Skeletal muscle satellite cell (primary cell): Measurements from ENCODE around the gene PRF1.
"Not testable (repeated sequence)": the region's sequence is repeated elsewhere in the genome, so short reads cannot be mapped to it uniquely, and the experiment has no call there.

Experiments
- H3K27me3 ChIP-seq: 2 replicates; pipeline ENCODE4 v1.7.0; 2013; ENCODE audit warnings: low read length; ENCODE audit not compliant: control insufficient read depth, insufficient read depth
- H3K36me3 ChIP-seq: 2 replicates; pipeline ENCODE4 v1.7.0; 2013; ENCODE audit warnings: mild to moderate bottlenecking, control low read depth, low read length; ENCODE audit not compliant: insufficient read depth
- H3K4me1 ChIP-seq: 2 replicates; pipeline ENCODE4 v1.7.0; 2013; ENCODE audit warnings: low read length; ENCODE audit not compliant: control insufficient read depth, insufficient read depth
- H3K4me2 ChIP-seq: 2 replicates; pipeline ENCODE4 v1.7.0; 2013; ENCODE audit warnings: mild to moderate bottlenecking, low read length
- H3K4me3 ChIP-seq: 2 replicates; pipeline ENCODE4 v1.7.0; 2013; ENCODE audit warnings: low read length
- H3K9ac ChIP-seq: 2 replicates; pipeline ENCODE4 v1.7.0; 2013; ENCODE audit warnings: mild to moderate bottlenecking, low read depth, low read length, moderate library complexity
- H3K9me3 ChIP-seq: replicated peaks from 2 replicates; pipeline ENCODE4 v1.7.0; 2013; ENCODE audit warnings: mild to moderate bottlenecking, control low read depth, low read length

Gene PRF1

DNA sequence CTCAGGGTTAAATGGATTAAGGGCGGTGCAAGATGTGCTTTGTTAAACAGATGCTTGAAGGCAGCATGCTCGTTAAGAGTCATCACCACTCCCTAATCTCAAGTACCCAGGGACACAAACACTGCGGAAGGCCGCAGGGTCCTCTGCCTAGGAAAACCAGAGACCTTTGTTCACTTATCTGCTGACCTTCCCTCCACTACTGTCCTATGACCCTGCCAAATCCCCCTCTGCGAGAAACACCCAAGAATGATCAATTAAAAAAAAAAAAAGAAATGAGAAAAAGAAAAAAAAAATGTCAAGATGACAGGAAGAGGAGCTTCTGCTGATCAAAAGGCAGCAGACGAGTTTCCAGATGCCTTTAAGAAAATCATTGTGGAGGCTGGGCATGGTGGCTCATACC is 29.2 kb upstream of the PRF1 start:
- not testable (repeated sequence) for H3K4me3 ChIP-seq, H3K9me3 ChIP-seq, H3K36me3 ChIP-seq, H3K4me2 ChIP-seq, H3K4me1 ChIP-seq, H3K9ac ChIP-seq
- H3K27me3 ChIP-seq, result peaks cover 13% of the 10 kb centered on the region

DNA sequence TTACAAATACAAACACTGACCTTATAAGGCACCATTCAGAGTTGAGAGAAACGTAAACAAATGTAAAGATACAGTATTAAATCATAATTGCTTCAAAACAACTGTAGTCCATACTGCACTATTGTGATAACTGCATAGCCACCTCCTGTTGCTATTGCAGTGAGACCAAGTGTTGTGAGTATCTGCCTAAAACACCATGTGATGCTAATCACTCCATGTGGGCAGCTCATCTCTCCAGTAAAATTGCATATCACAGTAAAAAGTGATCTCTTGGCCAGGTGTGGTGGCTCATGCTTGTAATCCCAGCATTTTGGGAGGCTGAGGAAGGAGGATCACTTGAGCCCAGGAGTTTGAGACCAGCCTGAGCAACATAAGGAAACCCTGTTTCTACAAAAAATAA is 26.8 kb upstream of the PRF1 start:
- H3K9ac ChIP-seq, result no peak overlapping the region
- H3K9me3 ChIP-seq, result no peaks in the 10 kb centered on the region
- H3K27me3 ChIP-seq, result peaks cover 15% of the 10 kb centered on the region
- H3K36me3 ChIP-seq, result no peaks in the 10 kb centered on the region
- no peak overlapping the region for H3K4me3 ChIP-seq
- no peaks in the 10 kb centered on the region for H3K4me1 ChIP-seq
- H3K4me2 ChIP-seq, result no peak overlapping the region

DNA sequence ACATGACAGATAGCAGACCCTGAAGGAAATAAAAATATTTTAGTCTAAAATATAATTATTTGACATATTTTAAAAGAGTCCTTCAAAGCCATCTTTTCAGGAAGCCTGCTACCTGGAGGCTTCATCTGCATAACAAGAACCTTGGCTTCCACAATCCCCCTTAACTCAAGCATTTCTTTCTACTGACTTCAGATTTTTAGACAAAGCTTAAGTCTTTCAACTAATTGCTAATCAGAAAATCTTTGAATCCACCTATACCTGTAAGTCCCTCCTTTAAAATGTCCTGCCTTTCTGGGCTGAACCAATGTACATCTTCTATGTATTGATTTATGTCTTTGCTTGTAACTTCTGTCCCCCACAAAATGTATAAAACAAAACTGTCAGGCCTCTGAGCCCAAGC is 23.5 kb upstream of the PRF1 start:
- Histone ChIP-seq H3K4me2 (no peak overlapping the region), H3K9ac (no peak overlapping the region), H3K4me3 (no peak overlapping the region), H3K36me3 (no peaks in the 10 kb centered on the region), H3K4me1 (no peaks in the 10 kb centered on the region), H3K27me3 (peaks cover 2% of the 10 kb centered on the region), H3K9me3 (no peaks in the 10 kb centered on the region)

DNA sequence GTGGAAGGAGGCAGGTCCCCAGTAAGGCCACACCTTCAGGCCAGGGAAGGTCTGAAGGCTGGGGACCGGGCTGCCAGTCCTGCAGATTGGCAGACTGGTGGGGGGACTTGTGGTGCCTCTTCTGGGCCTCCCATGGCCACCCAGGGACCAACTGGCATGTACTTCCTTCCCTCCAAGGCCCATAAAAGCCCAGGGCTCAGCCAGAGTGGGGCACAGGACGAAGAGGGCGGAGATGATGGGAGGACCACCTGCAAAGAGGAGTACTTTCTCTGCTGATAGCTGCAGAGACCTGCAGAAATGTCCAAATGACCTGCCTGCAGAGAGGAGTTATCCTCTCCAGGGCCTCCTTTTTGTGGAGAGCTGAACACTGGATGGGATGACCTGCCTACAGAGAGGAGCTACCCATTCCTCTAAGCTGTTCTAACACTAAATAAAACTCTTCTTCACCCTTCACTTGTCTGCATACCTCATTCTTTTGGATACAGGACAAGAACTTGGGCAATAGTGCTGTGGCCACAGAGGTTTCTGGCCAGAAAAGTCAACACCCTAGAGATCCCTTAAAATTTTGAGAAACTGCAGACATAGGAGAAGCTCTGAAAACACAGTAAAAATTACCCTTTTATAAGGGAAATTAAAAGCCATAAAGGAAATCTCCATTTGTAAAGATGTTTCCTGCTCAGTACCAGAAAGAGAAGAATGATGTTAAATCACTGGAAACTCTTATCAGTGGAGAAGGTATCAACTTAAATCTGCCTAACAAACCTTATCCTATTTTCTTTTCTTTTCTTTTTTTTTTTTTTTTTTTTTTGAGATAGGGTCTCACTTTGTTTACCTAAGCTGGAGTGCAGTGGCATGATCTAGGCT is 20.7 kb upstream of the PRF1 start:
- H3K27me3 ChIP-seq, result peaks cover 2% of the 10 kb centered on the region
- no peak overlapping the region for H3K9ac ChIP-seq
- no peak overlapping the region for H3K4me3 ChIP-seq

DNA sequence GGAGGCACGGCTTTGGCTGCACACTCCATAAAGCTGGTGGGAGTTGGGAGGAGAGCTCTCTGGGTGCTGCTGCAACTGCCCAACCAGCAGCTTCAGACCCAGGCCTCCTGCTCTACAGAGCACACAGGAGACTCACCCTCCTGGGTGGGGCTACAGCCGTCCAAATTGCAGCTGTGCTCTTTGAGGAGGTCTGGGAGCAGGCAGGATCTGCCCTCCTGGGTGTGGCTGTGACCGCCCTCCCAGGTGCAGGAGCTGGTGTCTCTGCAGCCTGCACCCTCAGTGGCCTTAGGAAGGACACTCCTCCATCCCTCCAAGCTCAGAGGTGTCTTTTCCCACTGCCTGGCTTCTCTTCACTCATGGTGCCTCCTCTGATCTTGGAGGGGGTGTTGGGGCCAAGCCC is 20.0 kb upstream of the PRF1 start:
- H3K36me3 ChIP-seq, result no peaks in the 10 kb centered on the region
- peaks cover 5% of the 10 kb centered on the region for H3K27me3 ChIP-seq
- H3K4me3 ChIP-seq, result no peak overlapping the region
- no peak overlapping the region for H3K4me2 ChIP-seq
- H3K4me1 ChIP-seq, result peaks cover 10% of the 10 kb centered on the region
- H3K9me3 ChIP-seq, result peaks cover 5% of the 10 kb centered on the region
- H3K9ac ChIP-seq, result no peak overlapping the region

More for the DNA sequence above, 20.7 kb upstream of the PRF1 start:
- peaks cover 5% of the 10 kb centered on the region for H3K9me3 ChIP-seq
- no peaks in the 10 kb centered on the region for H3K36me3 ChIP-seq
- H3K4me2 ChIP-seq, result no peak overlapping the region
- peaks cover 5% of the 10 kb centered on the region for H3K4me1 ChIP-seq

DNA sequence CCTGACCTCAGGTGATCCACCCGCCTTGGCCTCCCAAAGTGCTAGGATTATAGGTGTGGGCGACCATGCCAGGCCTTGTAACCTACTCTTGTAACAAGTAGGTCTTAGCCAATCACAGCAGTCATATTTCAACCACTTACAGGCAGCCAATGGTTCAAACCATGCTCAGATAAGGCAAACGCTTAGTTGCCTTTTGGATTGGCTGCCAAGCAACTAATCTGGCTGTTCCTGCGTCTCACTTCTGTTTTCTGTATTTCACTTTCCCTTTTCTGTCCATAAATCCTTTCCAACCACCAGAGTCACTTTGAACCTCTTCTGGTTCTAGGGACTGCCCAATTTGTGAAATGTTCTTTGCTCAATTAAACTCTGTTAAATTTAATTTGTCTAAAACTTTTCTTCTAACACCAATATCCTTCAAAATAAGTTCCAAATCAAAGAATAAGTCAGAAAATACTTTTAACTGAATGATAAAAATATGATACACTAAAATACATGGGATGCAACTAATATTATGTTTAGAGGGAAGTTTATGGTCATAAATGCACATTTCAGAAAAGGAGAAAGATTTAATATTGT is 19.1 kb upstream of the PRF1 start:
- Histone ChIP-seq H3K4me3 (no peak overlapping the region), H3K27me3 (peaks cover 13% of the 10 kb centered on the region), H3K9ac (no peak overlapping the region), H3K4me1 (peaks cover 11% of the 10 kb centered on the region), H3K4me2 (no peak overlapping the region), H3K9me3 (peaks cover 5% of the 10 kb centered on the region), H3K36me3 (no peaks in the 10 kb centered on the region)

DNA sequence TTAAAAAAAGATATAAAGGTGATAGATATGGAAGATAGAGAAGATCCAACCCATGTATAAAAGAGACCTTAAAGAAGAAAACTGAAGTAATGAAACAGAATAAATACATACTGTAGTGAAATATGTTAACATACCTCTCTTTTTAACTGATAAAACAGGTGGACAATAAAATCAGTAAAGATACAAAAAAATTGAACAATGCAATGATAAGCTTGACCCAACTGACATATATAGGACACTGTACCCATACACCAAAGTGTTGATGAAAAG is 17.4 kb upstream of the PRF1 start:
- H3K9me3 ChIP-seq, result peaks cover 5% of the 10 kb centered on the region
- H3K4me1 ChIP-seq, result peaks cover 11% of the 10 kb centered on the region
- H3K4me2 ChIP-seq, result no peak overlapping the region
- peaks cover 14% of the 10 kb centered on the region for H3K27me3 ChIP-seq
- no peak overlapping the region for H3K9ac ChIP-seq
- H3K4me3 ChIP-seq, result no peak overlapping the region
- H3K36me3 ChIP-seq, result no peaks in the 10 kb centered on the region

DNA sequence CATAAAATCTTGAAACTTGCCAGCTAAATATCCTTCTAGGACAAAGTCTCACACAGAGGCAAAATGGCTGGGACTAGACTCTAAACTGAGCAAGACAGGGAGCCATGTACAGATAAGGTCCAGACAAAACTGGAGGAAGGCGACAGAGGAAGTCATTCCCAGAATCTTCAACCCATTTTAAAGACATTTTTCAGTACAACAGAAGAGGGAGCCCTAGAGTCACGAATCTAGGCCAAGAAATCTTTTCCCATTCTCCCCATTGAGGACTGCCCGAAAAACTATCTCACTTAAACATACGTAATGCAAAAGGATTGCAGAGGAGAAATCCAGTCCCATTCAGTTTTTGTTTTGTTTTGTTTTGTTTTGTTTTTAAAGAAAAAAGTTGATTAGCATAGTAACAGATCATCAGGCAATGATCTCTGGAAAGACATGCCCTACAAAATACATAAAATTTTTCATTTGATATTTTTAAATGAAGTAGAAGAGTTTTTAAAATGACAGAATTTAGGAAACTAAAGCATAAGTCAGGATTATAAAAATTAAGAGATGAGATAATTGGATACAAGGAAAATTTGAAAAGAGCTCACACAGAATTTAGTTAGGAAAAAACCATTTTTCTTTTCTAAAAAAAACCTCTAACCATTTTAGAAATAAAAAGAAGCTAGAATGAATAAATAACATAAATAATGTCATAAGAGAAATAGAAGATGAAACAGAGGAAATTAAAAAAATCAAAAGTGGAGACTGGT is 16.9 kb upstream of the PRF1 start:
- peaks cover 5% of the 10 kb centered on the region for H3K9me3 ChIP-seq
- no peak overlapping the region for H3K4me2 ChIP-seq
- H3K4me1 ChIP-seq, result peaks cover 11% of the 10 kb centered on the region
- H3K4me3 ChIP-seq, result no peak overlapping the region
- H3K27me3 ChIP-seq, result peaks cover 19% of the 10 kb centered on the region
- H3K36me3 ChIP-seq, result no peaks in the 10 kb centered on the region
- H3K9ac ChIP-seq, result no peak overlapping the region

DNA sequence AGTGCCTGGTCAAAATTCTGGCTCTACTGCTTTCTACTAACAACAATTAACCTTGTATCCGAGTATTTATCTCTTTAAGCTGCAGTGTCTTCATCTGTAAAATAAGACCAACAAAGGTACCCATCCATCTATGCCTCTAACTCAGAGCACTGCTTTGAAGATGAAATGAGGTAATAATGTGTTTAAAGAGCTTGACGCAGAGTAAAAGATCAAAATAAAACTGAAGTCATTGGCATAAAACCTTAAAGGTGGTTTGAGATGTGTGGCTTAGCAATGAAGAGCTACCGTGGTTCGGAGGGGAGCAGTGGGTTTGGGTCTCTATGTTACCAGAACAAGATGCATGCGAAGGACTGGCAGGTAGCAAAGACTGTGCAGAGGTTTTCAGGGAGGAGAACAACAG is 16.1 kb upstream of the PRF1 start:
- peaks cover 19% of the 10 kb centered on the region for H3K27me3 ChIP-seq
- H3K36me3 ChIP-seq, result no peaks in the 10 kb centered on the region
- H3K4me3 ChIP-seq, result no peak overlapping the region
- peaks cover 5% of the 10 kb centered on the region for H3K9me3 ChIP-seq
- no peak overlapping the region for H3K9ac ChIP-seq
- H3K4me1 ChIP-seq, result peaks cover 11% of the 10 kb centered on the region
- no peak overlapping the region for H3K4me2 ChIP-seq

DNA sequence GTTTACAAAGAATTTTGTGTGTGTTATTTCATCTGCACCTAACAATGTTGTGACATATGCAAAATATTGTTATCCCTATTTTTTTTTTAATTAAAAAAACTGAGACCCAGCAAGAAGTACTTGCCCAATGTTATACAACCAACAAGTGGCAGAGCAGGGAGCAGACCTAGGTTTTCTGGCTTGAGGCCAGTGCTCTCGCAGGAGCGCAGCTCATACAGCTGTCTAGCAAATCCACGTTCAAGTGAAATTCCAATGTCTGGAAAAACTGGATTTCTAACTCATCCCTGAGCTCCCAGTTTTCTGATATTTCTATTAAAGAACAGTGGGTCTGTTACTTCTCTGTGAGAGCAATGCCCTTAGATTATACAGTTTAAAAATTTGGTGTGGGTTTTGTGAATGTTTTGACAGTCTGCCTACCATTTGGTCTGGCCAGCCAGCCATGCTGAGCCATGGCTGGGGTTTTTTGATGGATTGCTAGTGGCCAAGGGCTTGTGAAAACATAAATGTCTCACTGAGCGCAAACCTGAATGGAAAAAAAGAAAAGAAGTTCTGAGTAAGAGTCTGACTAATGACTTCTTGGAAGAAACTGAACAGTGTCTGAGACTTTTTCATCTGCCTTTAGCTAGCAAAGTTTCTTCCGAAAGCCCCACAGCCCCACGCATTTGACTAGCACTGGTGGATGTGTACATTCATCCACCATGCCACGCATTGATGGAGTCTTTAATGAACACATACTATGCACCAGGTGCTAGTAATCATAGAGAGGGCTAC is 15.4 kb upstream of the PRF1 start:
- Histone ChIP-seq H3K4me1 (peaks cover 11% of the 10 kb centered on the region), H3K36me3 (no peaks in the 10 kb centered on the region), H3K9me3 (peaks cover 5% of the 10 kb centered on the region), H3K4me3 (no peak overlapping the region), H3K9ac (no peak overlapping the region), H3K4me2 (no peak overlapping the region), H3K27me3 (peaks cover 19% of the 10 kb centered on the region)

DNA sequence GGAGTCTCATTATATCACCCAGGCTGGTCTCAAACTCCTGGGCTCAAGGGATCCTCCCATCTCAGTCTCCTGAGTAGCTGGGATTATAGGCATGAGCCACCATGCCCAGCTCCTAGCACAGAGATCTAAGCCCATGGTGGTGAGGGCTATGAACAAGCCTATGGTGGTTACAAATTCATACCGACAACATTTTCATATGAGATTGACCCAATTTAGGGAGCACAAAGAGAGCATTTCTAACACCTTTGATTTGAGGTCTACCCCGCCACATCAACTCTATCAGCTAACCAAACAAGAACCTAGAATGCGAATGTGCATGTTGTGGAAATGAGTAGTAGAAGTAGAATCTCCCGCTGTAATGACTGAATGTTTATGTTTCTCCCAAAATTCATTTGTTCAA is 14.2 kb upstream of the PRF1 start:
- H3K36me3 ChIP-seq, result no peaks in the 10 kb centered on the region
- no peak overlapping the region for H3K9ac ChIP-seq
- peaks cover 11% of the 10 kb centered on the region for H3K4me1 ChIP-seq
- H3K27me3 ChIP-seq, result peaks cover 24% of the 10 kb centered on the region
- no peak overlapping the region for H3K4me2 ChIP-seq
- H3K9me3 ChIP-seq, result peaks cover 5% of the 10 kb centered on the region
- H3K4me3 ChIP-seq, result no peak overlapping the region
